K562 (cell line): ENCODE measurements around the gene PCNX3. TPM values are rescaled to one million over a fixed set of nuclear protein-coding genes. Genes with fewer than 3 reads are reported as not detected.

Experiments
- ASH1L ChIP-seq: fragments of 450-650 bp; IDR thresholded peaks from 2 replicates; pipeline ENCODE4 v1.6.1; 2018; ENCODE audit warnings: borderline replicate concordance, mild to moderate bottlenecking, low read depth; ENCODE audit not compliant: partially characterized antibody
- ATF1 ChIP-seq, 2 experiments: fragments of 450-650 bp in 1 of 2; IDR thresholded peaks; 2 replicates each; pipeline ENCODE4 v1.6.1; 2016; ENCODE audit warnings: missing compliant biosample characterization in 1 of 2, missing genetic modification characterization in 1 of 2
- CUX1 ChIP-seq: fragments of 200-800 bp; sonication (Bioruptor generic); IDR thresholded peaks from 2 replicates; pipeline ENCODE4 v1.6.1; 2016; ENCODE audit warnings: missing genetic modification characterization, missing compliant biosample characterization
- EP400 ChIP-seq: fragments of 450-650 bp; IDR thresholded peaks from 2 replicates; pipeline ENCODE4 v1.6.1; 2017; ENCODE audit warnings: antibody characterized with exemption, mild to moderate bottlenecking, moderate library complexity
- ESRRA ChIP-seq: fragments of 450-650 bp; IDR thresholded peaks from 2 replicates; pipeline ENCODE4 v1.6.1; 2014; ENCODE audit warnings: low read depth, mild to moderate bottlenecking, moderate library complexity, borderline replicate concordance
- SAP30 ChIP-seq: fragments of 200-600 bp; sonication (generic); IDR thresholded peaks from 2 replicates; pipeline ENCODE4 v1.6.1; 2012; ENCODE audit warnings: borderline replicate concordance, low read depth, mild to moderate bottlenecking, moderate library complexity, low read length, control low read depth, inconsistent platforms; ENCODE audit not compliant: insufficient read depth, poor library complexity, severe bottlenecking
- SNRNP70 ChIP-seq: fragments of 200-400 bp; formaldehyde crosslinking; optimal IDR thresholded peaks from 2 replicates; pipeline ENCODE3; 2017; ENCODE audit warnings: low read depth, low read length
- SUPT5H ChIP-seq: fragments of 450-650 bp; IDR thresholded peaks from 2 replicates; pipeline ENCODE4 v1.6.1; 2016
- TRIM24 ChIP-seq, 2 experiments: fragments of 450-650 bp; IDR thresholded peaks; 2 replicates each; pipeline ENCODE4 v1.6.1; 2016
- ZNF12 ChIP-seq: sonication (generic); formaldehyde crosslinking; IDR thresholded peaks from 2 replicates; pipeline ENCODE4 v1.4.0; 2020; ENCODE audit warnings: mild to moderate bottlenecking, missing genetic modification reagents
- ZNF609 ChIP-seq: sonication (generic); formaldehyde crosslinking; IDR thresholded peaks from 2 replicates; pipeline ENCODE4 v1.8.1; 2023; ENCODE audit warnings: missing genetic modification reagents, mild to moderate bottlenecking, borderline replicate concordance
- polyA plus RNA-seq, 8 experiments: library from polyadenylated mRNA; depleted of rRNA in 4 of 8; stranded (reverse) in 5 of 8; unstranded in 3 of 8; fragments of >200 nt; fragmentation: Nextera tagmentation in 2 of 8; fragmentation: Illumina TruSeq in 1 of 8; extraction: Ambion mirVana in 2 of 8; extraction: Trizol in 1 of 8; gene quantifications; 2 replicates each; pipeline versions ENCODE4 v1.2.1 to v1.2.3, GENCODE V29; 2011 to 2014; ENCODE audit warnings: inconsistent platforms in 1 of 8, missing spikeins in 1 of 8
- total RNA-seq, 7 experiments: library from RNA; depleted of rRNA in 6 of 7; stranded (reverse); fragments of >200 nt in 6 of 7; fragmentation: Illumina TruSeq in 2 of 7; extraction: Trizol in 2 of 7; gene quantifications; 2 replicates each; pipeline versions ENCODE4 v1.2.1 to v1.2.3, GENCODE V29; 2011 to 2021; ENCODE audit warnings: low replicate concordance in 1 of 7
- TF ChIP-seq, protein P1 (sequence below): IDR thresholded peaks from 2 replicates; pipeline ENCODE4 v1.6.1; 2014; ENCODE audit warnings: antibody characterized with exemption
- TF ChIP-seq, protein P2 (sequence below): fragments of 450-650 bp; IDR thresholded peaks from 2 replicates; pipeline ENCODE4 v1.6.1; 2018; ENCODE audit warnings: mild to moderate bottlenecking, low read depth; ENCODE audit not compliant: partially characterized antibody

PCNX3 gene
- total and polyA plus RNA-seq, 9 of the 15 experiments (the other 6 are each of a cell fraction or from before 2014, with no cell fraction given): 0.11 to 47.8 (median 12.8) TPM

GRCh38 chr11:65574811-65575567, 40.6 kb upstream of the PCNX3 start (continued):
- TF ChIP-seq ZNF609 (CRISPR knock-in tag): 0 out of 2 replicates have a peak, but pooled peaks have one; percentile 84
- TF ChIP-seq ASH1L: peak; percentile 32
- TF ChIP-seq ZNF12 (CRISPR knock-in tag): no peak
- TF ChIP-seq SUPT5H: 0 out of 2 replicates have a peak, but pooled peaks have one; percentile 4
- TF ChIP-seq, protein P1, sequence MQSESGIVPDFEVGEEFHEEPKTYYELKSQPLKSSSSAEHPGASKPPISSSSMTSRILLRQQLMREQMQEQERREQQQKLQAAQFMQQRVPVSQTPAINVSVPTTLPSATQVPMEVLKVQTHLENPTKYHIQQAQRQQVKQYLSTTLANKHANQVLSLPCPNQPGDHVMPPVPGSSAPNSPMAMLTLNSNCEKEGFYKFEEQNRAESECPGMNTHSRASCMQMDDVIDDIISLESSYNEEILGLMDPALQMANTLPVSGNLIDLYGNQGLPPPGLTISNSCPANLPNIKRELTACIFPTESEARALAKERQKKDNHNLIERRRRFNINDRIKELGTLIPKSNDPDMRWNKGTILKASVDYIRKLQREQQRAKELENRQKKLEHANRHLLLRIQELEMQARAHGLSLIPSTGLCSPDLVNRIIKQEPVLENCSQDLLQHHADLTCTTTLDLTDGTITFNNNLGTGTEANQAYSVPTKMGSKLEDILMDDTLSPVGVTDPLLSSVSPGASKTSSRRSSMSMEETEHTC: peak; percentile 65; the same call in 1 of the 2 replicates
- TF ChIP-seq SAP30: peak; percentile 74
- peak; percentile 91 to 94 for TF ChIP-seq TRIM24 (IDR thresholded peaks at IDR 0.05)
- TF ChIP-seq CUX1: peak; percentile 71; the same call in 1 of the 2 replicates
- no peak for TF ChIP-seq ATF1 (CRISPR knock-in tag; IDR thresholded peaks at IDR 0.05)
- TF ChIP-seq ATF1 (tag; IDR thresholded peaks at IDR 0.05): peak; percentile 79
- TF ChIP-seq ESRRA: peak; percentile 96
- peak; percentile 57 for TF ChIP-seq EP400
- TF ChIP-seq, protein P2, sequence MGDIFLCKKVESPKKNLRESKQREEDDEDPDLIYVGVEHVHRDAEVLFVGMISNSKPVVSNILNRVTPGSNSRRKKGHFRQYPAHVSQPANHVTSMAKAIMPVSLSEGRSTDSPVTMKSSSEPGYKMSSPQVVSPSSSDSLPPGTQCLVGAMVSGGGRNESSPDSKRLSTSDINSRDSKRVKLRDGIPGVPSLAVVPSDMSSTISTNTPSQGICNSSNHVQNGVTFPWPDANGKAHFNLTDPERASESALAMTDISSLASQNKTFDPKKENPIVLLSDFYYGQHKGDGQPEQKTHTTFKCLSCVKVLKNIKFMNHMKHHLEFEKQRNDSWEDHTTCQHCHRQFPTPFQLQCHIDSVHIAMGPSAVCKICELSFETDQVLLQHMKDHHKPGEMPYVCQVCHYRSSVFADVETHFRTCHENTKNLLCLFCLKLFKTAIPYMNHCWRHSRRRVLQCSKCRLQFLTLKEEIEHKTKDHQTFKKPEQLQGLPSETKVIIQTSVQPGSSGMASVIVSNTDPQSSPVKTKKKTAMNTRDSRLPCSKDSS: no peak
- no peak for TF ChIP-seq SNRNP70
